NCI-H82 (cell line): ENCODE results near the gene SIVA1.
A peak's percentile ranks its signal among the peaks of the same experiment; 100 is the strongest.

ENCODE experiments used
- DNase-seq: peaks from one replicate; lab custom pipeline; 2025; lab: John Stamatoyannopoulos, UW

Gene SIVA1

DNA sequence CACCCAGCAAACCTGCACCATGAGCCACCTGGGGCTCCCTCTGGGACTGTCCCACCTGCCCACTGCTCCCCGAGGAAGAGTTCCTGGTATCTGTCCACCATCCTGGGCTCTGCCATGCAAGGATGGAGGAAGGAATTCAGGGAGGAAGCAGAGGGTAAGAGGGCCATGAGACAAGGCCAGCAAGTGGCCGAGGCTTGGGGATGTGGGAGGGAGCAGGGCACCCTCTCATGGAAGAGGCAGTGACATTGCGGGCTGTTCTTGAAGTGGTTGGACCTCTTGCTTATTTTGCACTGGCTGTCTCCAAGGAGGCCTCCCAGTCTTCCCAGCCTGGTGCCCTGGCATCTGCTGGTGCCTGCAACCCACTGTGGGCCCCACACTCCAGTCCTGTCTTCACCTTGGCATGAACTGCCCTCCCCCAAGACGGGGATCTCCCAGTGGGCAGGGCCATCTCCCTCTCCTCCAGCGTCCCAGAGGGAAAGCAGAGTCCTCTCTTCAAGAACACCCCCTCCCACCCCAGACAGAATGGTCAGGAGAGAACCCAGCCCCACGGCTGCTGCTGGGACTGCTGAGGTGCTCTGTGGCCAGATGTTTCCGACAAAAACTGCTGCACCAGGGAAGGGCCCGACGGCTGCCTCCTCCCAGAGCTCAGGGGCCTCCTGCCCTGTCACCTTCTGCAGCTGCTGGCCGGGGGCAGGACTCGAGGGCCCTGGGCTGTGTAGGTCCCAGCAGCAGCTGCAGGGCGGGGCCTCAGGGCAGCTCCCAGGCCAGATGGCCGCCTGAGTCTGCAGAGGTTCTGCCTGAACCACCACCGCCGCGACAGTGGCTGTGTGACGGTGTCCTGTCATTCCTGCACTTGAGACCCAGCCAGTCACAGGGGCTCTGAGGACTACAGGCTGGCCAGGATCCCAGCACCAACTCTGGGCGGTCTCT is 44.4 kb downstream of the SIVA1 start:
- DNase-seq, result peak; percentile 68

DNA sequence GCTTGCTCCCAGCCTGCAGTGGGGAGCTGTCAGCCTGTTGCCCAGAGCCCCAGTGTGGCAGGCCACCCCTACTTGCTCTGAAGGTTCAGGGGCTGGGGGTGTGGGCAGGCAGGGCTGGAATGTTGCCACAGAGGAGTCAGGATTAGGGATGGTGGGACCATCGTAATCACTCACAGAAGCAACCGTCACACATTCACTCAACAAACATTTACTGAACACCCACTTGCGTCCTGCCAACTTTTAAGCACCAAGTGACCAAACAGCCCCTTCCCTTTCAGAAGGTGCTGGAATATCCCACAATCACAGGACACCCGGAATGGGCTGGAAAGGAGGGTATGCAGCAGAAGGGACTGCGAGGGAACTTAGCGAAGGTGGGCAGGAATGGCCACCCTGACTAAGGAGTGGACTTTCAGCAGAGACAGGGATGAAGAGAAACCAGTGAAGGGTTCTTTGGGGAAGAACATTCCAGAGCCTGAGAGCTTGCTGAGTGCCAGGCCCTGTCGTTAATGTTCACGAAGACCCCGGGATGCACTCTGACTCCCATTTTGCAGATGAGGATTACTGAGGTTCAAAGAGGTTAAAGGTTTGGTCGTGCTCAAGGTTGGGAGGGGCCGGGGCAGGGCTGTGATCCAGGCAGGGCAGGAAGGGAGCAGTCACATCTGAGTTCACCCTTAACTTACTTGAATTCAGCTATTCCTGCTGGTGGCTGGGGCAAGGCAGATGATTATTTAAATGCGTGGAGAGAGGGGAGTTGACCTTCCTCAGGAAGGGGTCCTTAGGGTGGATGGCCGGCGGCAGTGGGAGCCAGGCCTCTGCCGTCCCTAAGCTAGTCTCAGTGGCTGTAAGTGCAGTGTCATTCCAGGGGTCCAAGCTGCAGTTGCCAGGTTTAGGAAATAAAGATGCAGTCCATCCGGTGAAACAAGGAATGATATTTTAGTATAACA is 45.6 kb downstream of the SIVA1 start:
- no peak for DNase-seq

DNA sequence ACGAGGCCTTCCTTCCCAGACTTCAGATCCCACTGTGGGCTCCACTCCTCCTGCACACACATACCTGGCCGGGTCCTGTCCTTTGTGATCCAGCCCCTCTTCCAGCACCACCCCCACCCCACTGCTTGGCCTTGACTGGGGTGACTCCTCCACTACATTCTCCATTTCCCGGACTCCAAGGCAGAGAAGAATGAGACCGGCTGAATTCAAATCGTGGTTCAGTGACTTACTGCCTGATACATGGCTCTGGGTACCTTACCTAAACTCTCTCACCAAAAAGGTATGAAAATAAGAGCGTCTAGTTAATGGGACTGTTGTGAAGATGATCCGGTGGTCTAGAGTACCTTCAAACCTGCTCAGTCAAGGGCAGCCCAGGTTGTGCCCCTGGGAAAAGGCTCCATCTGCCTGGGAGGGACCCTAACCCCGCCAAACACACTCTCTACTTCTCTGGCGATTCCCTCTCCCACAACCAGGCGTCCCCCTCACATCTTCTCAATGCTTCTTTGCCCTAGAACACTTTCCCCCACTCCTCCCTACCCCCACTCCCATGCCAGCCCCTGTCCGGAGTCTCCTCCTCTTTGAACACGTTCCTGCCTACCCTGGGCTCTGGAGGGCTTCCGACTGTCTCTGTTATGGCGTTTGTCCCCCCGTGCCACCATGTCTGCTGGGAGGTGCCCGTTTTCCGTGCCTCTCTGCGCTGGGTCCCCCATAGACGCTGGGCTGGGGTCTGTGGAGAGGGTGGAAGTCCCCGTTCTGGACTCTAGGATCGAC is 46.5 kb downstream of the SIVA1 start:
- DNase-seq, result peak; percentile 59

DNA sequence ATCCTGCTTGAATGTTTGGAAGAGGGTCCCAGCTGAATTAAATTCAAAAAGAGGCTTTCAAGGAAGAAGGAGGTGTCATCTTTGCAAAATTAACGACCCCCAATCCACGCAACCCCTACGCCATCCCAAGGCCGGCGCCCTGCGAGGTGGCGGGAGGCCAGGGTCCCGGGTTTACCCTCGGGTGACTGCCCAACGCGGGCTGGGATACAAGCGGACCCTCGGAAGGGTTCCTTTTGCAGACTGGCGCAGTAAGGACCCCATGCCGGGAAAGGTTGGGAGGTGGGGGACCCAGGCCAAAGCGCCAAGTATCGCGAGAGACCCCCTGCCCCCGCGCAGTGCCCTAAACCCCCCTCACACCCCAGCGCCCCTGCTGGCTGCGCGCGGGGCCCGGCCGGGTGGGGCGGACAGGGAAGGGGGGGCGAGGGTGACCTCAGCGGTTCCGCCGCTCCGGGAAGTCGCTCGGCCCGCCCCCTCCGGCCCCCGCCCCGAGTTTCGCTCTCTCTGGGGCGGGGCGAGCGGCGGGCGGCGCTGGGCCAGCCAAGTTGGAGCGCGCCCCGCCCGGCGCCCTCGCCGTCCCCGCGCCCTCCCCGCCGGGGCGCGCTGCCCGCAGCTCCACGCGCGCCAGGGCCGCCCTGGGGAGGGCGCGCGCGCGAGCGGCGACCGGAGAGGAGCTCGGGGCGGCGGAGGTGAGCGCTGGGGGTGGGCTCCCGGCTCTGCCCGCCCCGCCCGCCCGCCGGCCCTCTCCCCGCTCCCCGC is 47.2 kb downstream of the SIVA1 start:
- DNase-seq, result peak; percentile 74

DNA sequence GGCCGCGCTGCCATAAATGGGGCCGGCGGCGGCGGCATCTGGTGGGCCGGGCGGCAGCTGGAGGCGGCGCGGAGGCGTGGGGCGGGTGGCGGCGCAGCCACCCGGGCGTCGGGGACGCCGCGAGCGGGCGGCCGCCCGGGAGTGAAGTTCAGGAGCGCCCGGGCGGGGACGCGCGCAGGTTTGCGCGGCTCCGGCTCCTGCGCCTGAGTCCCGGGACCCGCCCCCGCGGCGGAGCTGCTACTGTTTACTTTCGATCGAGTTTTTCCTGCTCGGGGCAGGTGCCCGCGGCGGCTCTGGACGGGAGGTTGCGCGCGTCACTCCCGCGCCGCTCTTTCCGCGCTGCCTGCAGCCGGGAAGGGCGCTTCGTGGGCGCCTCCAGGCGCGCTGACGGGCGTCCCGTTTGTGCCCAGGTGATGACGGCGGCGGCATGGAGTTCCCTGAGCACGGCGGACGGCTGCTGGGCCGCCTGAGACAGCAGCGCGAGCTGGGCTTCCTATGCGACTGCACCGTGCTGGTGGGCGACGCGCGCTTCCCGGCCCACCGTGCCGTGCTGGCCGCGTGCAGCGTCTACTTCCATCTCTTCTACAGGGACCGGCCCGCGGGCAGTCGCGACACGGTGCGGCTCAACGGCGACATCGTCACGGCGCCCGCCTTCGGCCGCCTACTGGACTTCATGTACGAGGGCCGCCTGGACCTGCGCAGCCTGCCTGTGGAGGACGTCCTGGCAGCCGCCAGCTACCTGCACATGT is 48.0 kb downstream of the SIVA1 start, which contains the start of gene ZBTB42:
TSS of gene ZBTB42 (plus strand) at position 331 of the 749 bp plus-strand sequence. CDS start at position 428, 97 bp downstream.
- peak; percentile 56 for DNase-seq

DNA sequence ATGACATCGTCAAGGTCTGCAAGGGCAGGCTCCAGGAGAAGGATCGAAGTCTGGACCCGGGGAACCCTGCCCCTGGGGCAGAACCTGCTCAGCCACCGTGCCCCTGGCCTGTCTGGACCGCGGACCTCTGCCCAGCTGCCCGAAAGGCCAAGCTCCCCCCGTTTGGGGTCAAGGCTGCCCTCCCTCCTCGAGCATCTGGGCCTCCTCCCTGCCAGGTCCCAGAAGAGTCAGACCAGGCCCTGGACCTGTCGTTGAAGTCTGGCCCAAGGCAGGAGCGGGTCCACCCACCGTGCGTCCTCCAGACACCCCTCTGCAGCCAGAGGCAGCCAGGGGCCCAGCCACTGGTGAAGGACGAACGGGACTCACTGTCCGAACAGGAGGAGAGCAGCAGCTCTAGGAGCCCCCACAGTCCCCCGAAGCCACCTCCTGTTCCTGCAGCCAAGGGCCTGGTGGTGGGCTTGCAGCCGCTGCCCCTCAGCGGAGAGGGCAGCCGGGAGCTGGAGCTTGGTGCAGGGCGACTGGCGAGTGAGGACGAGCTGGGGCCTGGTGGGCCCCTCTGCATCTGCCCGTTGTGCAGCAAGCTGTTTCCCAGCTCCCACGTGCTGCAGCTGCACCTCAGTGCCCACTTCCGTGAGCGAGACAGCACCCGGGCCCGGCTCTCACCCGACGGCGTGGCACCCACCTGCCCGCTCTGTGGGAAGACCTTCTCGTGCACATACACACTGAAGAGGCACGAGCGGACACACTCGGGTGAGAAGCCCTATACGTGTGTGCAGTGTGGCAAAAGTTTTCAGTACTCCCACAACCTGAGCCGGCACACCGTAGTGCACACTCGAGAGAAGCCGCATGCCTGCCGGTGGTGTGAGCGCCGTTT is 48.8 kb downstream of the SIVA1 start:
- no peak for DNase-seq

DNA sequence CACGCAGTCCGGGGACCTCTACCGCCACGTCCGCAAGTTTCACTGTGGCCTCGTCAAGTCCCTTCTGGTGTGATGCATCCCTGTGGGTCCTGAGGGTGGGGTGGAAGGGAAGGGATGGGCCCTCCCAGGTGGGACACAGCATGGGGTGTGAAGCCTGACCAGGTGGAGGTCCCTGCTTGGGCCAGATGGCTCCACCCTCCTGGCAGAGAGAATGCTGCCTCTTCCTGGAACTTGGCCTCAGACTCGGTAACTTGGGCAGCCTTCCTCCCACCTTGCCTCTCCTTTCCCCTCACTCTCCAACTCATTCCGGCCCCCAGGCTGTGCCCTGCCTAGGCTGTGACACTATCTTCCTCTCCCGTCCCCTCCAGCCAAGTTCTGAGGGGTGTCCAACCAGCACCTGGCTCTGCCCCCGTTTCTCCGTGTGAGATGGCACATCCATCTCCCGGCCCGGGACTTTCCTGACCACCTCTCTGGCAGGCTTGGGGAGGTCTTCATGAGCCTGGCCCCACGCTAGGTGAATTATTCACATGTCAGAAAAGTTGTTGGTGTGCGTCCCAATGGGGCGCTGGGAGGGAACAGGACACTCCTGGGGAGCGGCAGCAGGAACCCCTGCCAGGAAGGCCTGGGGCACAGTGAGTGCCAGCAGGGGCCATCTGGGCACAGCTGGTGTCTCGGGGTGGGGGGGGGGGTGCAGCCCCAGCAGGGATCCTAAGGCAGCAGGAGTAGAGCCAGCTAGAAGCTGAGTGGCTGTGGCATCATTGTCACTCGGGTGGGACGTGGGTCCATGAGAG is 49.6 kb downstream of the SIVA1 start:
- no peak for DNase-seq

DNA sequence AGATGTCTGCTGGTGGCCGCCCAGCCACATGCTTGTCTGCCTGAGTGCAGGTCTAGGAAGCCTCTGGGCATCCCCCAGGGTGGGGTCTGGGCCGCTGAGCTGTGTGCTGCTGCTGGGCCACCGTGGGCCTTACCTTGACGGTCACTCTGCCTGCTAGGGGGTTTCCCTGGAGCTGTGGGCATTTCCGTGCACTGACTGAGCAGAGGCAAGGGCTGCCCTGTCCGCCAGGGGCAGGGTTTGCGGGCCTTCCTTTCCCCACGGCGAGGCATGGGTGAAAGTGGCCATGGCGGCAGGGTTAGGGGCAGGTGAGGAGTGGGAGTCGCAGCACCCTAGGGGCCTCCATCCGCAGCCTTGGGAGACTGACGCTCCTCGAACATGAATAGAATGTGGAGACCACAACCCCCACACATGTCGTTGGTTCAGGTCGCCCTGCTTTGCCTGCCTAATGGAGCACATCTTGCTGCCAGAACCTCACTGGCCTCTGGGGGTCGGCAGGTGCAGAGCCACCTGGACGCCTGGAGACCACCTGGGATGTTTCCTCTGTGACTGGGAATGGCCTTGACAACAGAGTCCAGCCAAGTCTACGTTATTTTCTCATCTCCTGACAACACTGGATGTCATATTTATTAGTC is 50.4 kb downstream of the SIVA1 start:
- no peak for DNase-seq

DNA sequence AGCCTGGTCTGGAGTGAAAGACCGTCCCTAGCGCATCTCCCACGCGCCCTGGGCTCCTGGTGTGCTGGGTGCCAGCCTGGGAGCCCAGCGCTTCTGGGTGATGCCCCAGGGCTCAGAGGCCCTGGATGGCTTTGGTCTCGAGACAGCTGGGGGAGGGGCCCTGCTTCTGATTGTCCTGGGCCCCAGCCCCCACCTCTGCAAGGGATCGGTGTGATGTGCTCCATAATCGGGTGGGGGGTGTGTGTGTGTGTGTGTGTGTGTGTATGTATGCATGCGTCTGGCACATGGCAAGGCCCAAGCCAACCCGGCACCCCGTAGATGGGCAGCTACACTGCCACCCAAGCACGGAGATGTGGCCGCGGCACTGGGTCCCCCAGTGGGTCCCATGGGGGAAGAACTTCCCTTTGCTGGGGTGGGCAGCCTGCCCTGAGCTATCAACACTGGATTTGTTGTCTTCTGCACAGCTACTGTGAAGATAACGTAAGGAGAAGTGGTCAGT is 51.0 kb downstream of the SIVA1 start:
- DNase-seq, result no peak

DNA sequence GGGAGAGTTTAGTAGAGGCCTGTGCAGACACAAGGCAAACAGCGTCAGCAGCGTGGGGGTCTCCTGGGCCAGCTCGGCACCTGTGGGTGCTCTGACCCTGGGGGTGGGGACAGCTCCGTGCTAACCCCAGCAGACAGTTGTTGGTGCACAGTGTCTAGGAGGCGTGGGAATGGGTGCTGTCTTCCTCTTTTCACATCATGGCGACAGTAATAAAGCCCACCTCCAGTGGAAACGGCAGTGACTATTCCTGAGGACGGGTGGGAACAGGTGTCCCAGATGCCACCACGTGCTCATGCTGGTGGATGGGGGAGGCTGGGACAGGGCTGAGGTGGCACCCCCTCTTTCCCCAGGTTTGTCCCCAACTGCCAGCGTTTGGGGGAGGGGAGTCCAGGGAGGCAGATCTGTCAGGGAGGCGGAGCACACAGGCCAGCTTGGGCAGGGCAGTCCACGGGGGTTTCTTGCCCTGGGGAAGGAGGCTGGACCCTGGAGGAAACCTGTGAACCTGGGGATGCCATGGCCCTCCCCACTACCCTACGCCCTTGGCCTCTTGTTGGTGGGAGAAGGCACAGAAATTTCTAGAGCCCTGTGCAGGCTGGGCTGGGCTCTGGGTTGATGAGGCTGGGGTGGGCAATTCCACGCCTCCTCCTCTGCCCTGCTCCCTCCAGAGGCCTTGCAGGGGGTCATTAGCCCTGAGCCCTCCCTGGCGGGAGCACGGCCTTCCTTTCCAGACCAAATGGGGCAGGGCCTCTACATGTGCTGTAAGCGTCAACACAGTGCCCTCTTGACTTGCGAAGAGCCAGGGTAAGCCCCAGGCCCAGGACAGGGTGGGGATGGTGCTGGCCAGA is 51.8 kb downstream of the SIVA1 start:
- no peak for DNase-seq

DNA sequence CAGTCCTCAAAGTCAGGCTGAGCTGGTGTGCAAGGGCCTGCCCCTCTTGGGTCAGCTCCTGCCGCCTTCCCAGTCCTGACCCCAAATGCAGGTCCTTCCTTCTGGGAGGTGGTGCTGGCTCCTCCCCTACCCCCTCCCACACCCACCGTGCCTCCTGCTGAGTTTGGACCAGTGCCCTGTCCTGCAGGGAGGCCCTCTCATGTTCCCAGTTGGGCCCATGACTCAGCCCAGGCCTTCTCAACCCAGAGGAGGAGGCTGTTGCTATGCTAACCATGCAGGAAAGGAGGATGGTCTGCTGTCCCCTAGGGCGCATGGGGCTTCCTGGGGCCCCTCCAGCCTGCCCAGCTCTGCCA is 52.4 kb downstream of the SIVA1 start:
- DNase-seq, result no peak

DNA sequence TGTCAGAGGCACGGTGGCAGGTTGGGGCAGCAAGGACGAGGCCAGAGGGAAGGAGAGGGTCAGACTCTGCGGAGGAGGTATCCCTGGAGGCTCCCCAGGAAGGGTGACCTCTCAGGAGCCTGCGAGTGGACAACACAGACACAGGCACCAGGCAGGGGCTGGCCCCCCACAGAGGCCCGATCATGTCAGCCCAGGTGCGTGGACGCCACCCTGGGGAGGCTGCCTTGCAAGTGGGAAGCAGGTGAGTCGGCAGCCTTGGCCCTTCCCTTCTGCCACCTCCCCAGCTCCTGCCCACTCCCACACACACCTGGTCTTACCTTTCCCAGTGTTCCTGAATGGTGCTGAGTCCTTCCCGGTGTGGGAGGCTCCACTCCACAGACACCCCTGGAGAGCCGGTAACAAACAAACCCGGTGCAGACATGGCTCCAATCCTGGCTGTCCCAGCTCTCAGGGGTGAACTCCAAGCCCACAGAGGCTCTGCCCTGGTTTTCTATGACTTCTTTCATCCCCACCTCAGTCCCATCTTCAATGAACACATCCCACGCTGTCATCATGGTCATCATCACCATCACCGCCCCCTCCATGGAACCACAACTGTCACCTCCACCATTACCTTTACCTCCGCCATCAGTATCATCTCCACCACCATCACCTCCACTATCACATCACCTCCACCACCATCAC is 53.1 kb downstream of the SIVA1 start:
- no peak for DNase-seq

DNA sequence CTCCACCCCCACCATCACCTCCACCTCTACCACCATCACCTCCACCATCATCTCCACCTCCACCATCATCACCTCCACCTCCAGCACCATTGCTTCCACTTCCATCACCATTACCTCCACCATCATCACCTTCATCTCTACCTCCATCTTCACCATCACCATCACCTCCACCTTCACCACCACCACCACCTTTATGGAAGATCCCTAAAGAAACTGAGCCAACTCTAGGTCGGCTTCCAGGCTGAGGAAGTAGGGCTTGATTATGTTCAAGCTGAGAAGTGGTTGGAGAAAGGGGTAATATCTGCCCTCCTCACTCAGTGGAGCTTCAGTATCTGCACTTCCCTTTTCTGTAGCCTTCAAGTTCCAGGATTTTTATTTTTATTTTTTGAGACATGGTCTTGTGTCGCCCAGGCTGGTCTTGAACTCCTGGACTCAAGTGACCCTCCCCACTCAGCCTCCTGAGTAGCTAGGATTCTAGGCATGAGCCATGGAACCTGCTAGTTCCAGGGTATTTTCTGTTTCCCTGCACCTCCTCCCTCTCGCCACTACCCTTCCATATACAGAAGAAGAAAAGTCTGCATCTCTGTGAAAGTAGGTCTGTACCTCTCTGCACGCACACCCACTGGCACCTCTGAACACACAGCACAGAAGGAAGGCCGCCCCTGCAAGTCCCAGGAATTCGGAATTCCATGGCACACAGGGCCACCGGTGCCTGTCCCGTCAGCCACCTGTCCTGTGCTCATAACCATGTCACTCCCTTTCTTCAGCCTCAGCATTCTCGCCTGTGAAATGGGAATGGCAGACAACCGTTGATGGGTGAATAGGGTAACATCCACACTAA is 53.9 kb downstream of the SIVA1 start:
- no peak for DNase-seq

DNA sequence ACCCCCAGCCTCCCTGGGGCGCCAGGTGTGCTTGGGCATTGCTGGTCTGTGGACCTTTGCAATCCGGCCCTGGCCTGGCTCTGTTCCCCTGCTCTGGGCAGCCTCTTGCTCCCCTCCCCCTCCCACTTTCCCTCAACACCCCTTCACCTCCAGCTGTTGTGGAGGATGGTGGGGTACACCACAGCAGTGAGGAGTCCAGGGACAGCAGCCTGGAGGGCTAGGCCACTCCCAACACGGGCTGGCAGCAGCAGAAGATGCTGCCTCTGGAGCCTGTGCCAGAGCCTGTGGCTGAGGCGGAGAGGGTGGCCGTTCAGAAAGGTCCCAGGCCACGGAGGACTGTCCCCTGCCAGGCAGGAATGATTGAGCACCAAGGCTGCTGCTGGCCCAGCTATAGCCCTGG is 55.5 kb downstream of the SIVA1 start:
- no peak for DNase-seq
